PFSK-1 (cell line): ENCODE data around the gene EVI5.

ENCODE experiments used
- FOXP2 ChIP-seq: optimal IDR thresholded peaks from 2 replicates; pipeline ENCODE3; 2011; ENCODE audit warnings: borderline replicate concordance, control low read depth, inconsistent platforms; ENCODE audit not compliant: insufficient read depth; ENCODE audit errors: extremely low read length, extremely low read depth
- POLR2AphosphoS5 ChIP-seq: IDR thresholded peaks from 2 replicates; pipeline ENCODE4 v1.6.1; 2012; ENCODE audit warnings: low read depth, mild to moderate bottlenecking, control low read depth, low read length, moderate library complexity
- SIN3A ChIP-seq: IDR thresholded peaks from 2 replicates; pipeline ENCODE4 v1.6.1; 2012; ENCODE audit warnings: mild to moderate bottlenecking, low read length, moderate library complexity, borderline replicate concordance; ENCODE audit not compliant: insufficient read depth
- TAF1 ChIP-seq: IDR thresholded peaks from 2 replicates; pipeline ENCODE4 v1.6.1; 2012; ENCODE audit warnings: low read length, control low read depth, borderline replicate concordance; ENCODE audit not compliant: insufficient read depth
- TF ChIP-seq, protein P1 (sequence below), 2 experiments: IDR thresholded peaks; 2 replicates each; pipeline versions ENCODE4 v1.6.1 to v1.8.0; 2011 to 2012; ENCODE audit warnings: low read depth in 2 of 2, low read length in 2 of 2, control low read depth in 1 of 2, inconsistent platforms in 1 of 2, mild to moderate bottlenecking in 1 of 2, moderate library complexity in 1 of 2; ENCODE audit not compliant: insufficient read depth in 1 of 2

DNA sequence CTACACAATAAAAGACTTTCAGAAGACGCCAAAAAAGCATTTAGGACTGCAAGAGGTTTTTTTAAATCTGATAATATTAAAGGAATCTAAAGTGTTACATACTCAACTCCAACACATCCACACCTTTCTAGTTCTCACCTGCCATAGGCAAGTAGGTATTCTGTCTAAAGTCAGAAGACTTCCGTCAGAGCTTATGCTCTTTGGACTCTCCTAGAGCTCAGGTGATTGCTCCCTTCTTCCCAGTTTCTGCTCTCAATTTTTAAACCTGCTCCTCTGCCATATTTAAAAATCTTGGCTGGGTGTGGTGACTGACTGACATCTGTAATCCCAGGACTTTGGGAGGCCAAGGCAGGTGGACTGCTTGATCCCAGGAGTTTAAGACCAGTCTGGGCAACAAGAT lies 16.6 kb downstream of the EVI5 start:
- TF ChIP-seq POLR2AphosphoS5 (no peak), SIN3A (no peak), FOXP2 (no peak), TAF1 (no peak)
- TF ChIP-seq, protein P1, sequence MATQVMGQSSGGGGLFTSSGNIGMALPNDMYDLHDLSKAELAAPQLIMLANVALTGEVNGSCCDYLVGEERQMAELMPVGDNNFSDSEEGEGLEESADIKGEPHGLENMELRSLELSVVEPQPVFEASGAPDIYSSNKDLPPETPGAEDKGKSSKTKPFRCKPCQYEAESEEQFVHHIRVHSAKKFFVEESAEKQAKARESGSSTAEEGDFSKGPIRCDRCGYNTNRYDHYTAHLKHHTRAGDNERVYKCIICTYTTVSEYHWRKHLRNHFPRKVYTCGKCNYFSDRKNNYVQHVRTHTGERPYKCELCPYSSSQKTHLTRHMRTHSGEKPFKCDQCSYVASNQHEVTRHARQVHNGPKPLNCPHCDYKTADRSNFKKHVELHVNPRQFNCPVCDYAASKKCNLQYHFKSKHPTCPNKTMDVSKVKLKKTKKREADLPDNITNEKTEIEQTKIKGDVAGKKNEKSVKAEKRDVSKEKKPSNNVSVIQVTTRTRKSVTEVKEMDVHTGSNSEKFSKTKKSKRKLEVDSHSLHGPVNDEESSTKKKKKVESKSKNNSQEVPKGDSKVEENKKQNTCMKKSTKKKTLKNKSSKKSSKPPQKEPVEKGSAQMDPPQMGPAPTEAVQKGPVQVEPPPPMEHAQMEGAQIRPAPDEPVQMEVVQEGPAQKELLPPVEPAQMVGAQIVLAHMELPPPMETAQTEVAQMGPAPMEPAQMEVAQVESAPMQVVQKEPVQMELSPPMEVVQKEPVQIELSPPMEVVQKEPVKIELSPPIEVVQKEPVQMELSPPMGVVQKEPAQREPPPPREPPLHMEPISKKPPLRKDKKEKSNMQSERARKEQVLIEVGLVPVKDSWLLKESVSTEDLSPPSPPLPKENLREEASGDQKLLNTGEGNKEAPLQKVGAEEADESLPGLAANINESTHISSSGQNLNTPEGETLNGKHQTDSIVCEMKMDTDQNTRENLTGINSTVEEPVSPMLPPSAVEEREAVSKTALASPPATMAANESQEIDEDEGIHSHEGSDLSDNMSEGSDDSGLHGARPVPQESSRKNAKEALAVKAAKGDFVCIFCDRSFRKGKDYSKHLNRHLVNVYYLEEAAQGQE (IDR thresholded peaks at IDR 0.05; ENCODE audit: insufficient read depth in 1 of 2, low read depth in 2 of 2, low read length in 2 of 2): no peak
